PC-3 (cell line): ENCODE measurements around the gene ATP13A5. TPM values are rescaled to one million over a fixed set of nuclear protein-coding genes. Genes with fewer than 3 reads are reported as not detected.

Experiments used
- ATAC-seq: fragments of 200-7000 bp; cut with Tn5 transposase; 2 replicates; pipeline ENCODE4 v1.9.1; 2020; ENCODE audit warnings: mild to moderate bottlenecking, moderate library complexity
- BruUV-seq: library from RNA; stranded (reverse); fragments of 400-500 nt; replicated peaks from 2 replicates; lab custom pipeline; 2021; lab: Mats Ljungman, UMichigan
- CTCF ChIA-PET: fragments of 300-600 bp; sonication (Branson Sonifier 250); formaldehyde crosslinking; loops from one replicate; lab custom pipeline; 2022; ENCODE audit warnings: antibody characterized with exemption; lab: Charles Lee
- POLR2A ChIA-PET: fragments of 300-600 bp; sonication (Branson Sonifier 250); formaldehyde crosslinking; loops from one replicate; lab custom pipeline; 2022; ENCODE audit warnings: antibody characterized with exemption; ENCODE audit not compliant: unreplicated experiment; lab: Charles Lee
- DNase-seq: peaks from one replicate; pipeline ENCODE4 v3.0.0-alpha.2; 2015
- H2AFZ ChIP-seq: fragments of 300-600 bp; sonication (generic); 2 replicates; pipeline ENCODE4 v1.6.0; 2016; ENCODE audit warnings: antibody characterized with exemption, low read length
- H3F3A ChIP-seq: fragments of 300-600 bp; sonication (generic); one replicate; pipeline ENCODE4 v1.6.0; 2017; ENCODE audit warnings: antibody characterized with exemption, low read length, control low read depth, mild to moderate bottlenecking; ENCODE audit not compliant: unreplicated experiment
- H3K27ac ChIP-seq: fragments of 300-600 bp; sonication (generic); 2 replicates; pipeline ENCODE4 v1.5.1; 2016; ENCODE audit warnings: mild to moderate bottlenecking, low read length
- H3K27me3 ChIP-seq: fragments of 300-600 bp; sonication (generic); 2 replicates; pipeline ENCODE4 v1.6.1; 2016; ENCODE audit warnings: low read length, mixed read lengths
- H3K36me3 ChIP-seq: fragments of 300-600 bp; sonication (generic); 2 replicates; pipeline ENCODE4 v1.6.1; 2016; ENCODE audit warnings: low read depth, mixed run types, low read length, mixed read lengths
- H3K4me1 ChIP-seq: fragments of 300-600 bp; sonication (generic); 2 replicates; pipeline ENCODE4 v1.5.1; 2016; ENCODE audit warnings: low read length; ENCODE audit not compliant: insufficient read depth
- H3K4me2 ChIP-seq: fragments of 300-600 bp; sonication (generic); 2 replicates; pipeline ENCODE4 v1.6.0; 2016; ENCODE audit warnings: low read length
- H3K4me3 ChIP-seq: fragments of 300-600 bp; sonication (generic); 2 replicates; pipeline ENCODE4 v1.5.1; 2016; ENCODE audit warnings: mild to moderate bottlenecking, low read length, mixed read lengths
- H3K79me2 ChIP-seq: fragments of 300-600 bp; sonication (generic); 2 replicates; pipeline ENCODE4 v1.6.1; 2017; ENCODE audit warnings: low read length, mixed read lengths
- H3K9ac ChIP-seq: fragments of 300-600 bp; sonication (generic); 2 replicates; pipeline ENCODE4 v1.6.0; 2016; ENCODE audit warnings: mild to moderate bottlenecking, low read length
- H3K9me2 ChIP-seq: fragments of 300-600 bp; sonication (generic); replicated peaks from 2 replicates; pipeline ENCODE4 v1.6.1; 2016; ENCODE audit warnings: mixed run types, low read length, mixed read lengths
- H3K9me3 ChIP-seq: fragments of 300-600 bp; sonication (generic); 2 replicates; pipeline ENCODE4 v1.6.1; 2016; ENCODE audit warnings: low read length, mixed read lengths
- H4K20me1 ChIP-seq: fragments of 300-600 bp; sonication (generic); 2 replicates; pipeline ENCODE4 v1.6.1; 2016; ENCODE audit warnings: low read length, mixed read lengths
- EZH2 ChIP-seq: fragments of 300-600 bp; sonication (generic); IDR thresholded peaks from one replicate; pipeline ENCODE4 v1.6.1; 2017; ENCODE audit warnings: antibody characterized with exemption, mild to moderate bottlenecking, low read length; ENCODE audit not compliant: unreplicated experiment
- EZH2phosphoT487 ChIP-seq: fragments of 300-600 bp; sonication (generic); IDR thresholded peaks from 2 replicates; pipeline ENCODE4 v1.6.1; 2018; ENCODE audit warnings: mild to moderate bottlenecking, antibody characterized with exemption, low read length, borderline replicate concordance
- intact Hi-C: fragments of 100-400 bp; cut with micrococcal nuclease; formaldehyde crosslinking; loops from 2 replicates; pipeline ENCODE4 v1.9.0; 2023
- total RNA-seq: library from RNA; depleted of rRNA; stranded (reverse); fragments of >200 nt; gene quantifications from 2 replicates; pipeline ENCODE4 v1.2.3, GENCODE V29; 2014
- TF ChIP-seq, protein P1 (sequence below): fragments of 300-600 bp; sonication (generic); conservative IDR thresholded peaks from 2 replicates; pipeline ENCODE4 v1.5.1; 2017; ENCODE audit warnings: antibody characterized with exemption, low read depth, mild to moderate bottlenecking, low read length

ATP13A5 gene
- total RNA-seq, 1 experiment from 2014 or later: not detected

- Histone ChIP-seq H3K79me2 (no peaks in the 10 kb centered on the region), H2AFZ (no peak overlapping the region), H3K4me3 (no peak overlapping the region), H3K9me3 (no peaks in the 10 kb centered on the region), H3K27me3 (peaks cover 72% of the 10 kb centered on the region), H3K4me1 (no peaks in the 10 kb centered on the region), H3K9ac (no peak overlapping the region), H4K20me1 (no peaks in the 10 kb centered on the region), H3K36me3 (no peaks in the 10 kb centered on the region), H3K9me2 (no peaks in the 10 kb centered on the region), H3F3A (no peaks in the 10 kb centered on the region), H3K4me2 (no peak overlapping the region), H3K27ac (no peak overlapping the region)
- CTCF ChIA-PET: no interaction called here
- intact Hi-C loops: no loop called here
- ATAC-seq (no peak), DNase-seq (no peak)
- POLR2A ChIA-PET: no interaction called here
- TF ChIP-seq, protein P1, sequence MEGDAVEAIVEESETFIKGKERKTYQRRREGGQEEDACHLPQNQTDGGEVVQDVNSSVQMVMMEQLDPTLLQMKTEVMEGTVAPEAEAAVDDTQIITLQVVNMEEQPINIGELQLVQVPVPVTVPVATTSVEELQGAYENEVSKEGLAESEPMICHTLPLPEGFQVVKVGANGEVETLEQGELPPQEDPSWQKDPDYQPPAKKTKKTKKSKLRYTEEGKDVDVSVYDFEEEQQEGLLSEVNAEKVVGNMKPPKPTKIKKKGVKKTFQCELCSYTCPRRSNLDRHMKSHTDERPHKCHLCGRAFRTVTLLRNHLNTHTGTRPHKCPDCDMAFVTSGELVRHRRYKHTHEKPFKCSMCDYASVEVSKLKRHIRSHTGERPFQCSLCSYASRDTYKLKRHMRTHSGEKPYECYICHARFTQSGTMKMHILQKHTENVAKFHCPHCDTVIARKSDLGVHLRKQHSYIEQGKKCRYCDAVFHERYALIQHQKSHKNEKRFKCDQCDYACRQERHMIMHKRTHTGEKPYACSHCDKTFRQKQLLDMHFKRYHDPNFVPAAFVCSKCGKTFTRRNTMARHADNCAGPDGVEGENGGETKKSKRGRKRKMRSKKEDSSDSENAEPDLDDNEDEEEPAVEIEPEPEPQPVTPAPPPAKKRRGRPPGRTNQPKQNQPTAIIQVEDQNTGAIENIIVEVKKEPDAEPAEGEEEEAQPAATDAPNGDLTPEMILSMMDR: no peak
- TF ChIP-seq EZH2phosphoT487 (no peak), EZH2 (no peak)
- BruUV-seq: no TSS peak
Observed at GRCh38 chr3:193343726-193344222, 34.8 kb downstream of the ATP13A5 start.

GRCh38 chr3:193342551-193342950 lies 36.0 kb downstream of the ATP13A5 start:
- Histone ChIP-seq H3K9me2 (no peaks in the 10 kb centered on the region), H3F3A (no peaks in the 10 kb centered on the region), H3K79me2 (no peaks in the 10 kb centered on the region), H3K4me1 (no peaks in the 10 kb centered on the region), H3K4me2 (no peak overlapping the region), H3K27me3 (peaks cover 69% of the 10 kb centered on the region), H4K20me1 (no peaks in the 10 kb centered on the region), H3K9me3 (no peaks in the 10 kb centered on the region), H3K36me3 (no peaks in the 10 kb centered on the region), H3K9ac (no peak overlapping the region), H2AFZ (no peak overlapping the region), H3K27ac (no peak overlapping the region), H3K4me3 (no peak overlapping the region)
- DNase-seq: no peak
- TF ChIP-seq EZH2 (no peak), EZH2phosphoT487 (no peak)
- TF ChIP-seq, protein P1: no peak
- CTCF ChIA-PET: no interaction called here
- intact Hi-C loops: no loop called here
- ATAC-seq: no peak
- POLR2A ChIA-PET: no interaction called here
- no TSS peak for BruUV-seq

DNA sequence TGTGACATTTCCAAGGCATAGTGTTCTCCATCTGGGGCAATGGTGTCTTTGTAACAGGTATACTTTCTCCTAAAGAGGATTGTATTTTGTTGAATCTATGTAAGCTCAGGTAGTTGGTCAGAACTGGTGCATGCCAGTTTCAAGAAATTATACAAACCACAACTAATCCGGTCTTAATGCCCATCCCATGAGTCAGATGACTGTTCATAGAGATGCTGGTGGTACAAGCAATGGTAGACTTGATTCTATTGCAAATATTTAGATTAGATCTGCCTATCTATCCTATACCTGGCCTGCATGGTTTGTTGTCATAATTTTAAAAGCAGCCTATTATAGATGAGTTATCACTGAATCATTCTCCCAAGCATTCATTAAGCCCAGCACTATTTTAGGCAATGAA lies 43.5 kb downstream of the ATP13A5 start:
- no peaks in the 10 kb centered on the region for H3K79me2 ChIP-seq
- intact Hi-C loops: no loop called here
- BruUV-seq: no TSS peak

More for the DNA sequence above, 43.5 kb downstream of the ATP13A5 start:
- TF ChIP-seq EZH2 (no peak), EZH2phosphoT487 (no peak)
- TF ChIP-seq, protein P1: no peak
- Histone ChIP-seq H3K36me3 (no peaks in the 10 kb centered on the region), H2AFZ (no peak overlapping the region), H3K4me3 (no peak overlapping the region), H3F3A (no peaks in the 10 kb centered on the region), H3K9me3 (no peaks in the 10 kb centered on the region), H3K9me2 (no peaks in the 10 kb centered on the region), H3K9ac (no peak overlapping the region), H4K20me1 (no peaks in the 10 kb centered on the region), H3K4me2 (no peak overlapping the region), H3K4me1 (peaks cover 6% of the 10 kb centered on the region; the same call in 1 of the 2 replicates), H3K27ac (no peak overlapping the region), H3K27me3 (peaks cover 6% of the 10 kb centered on the region)
- ChIA-PET CTCF (no interaction called here), POLR2A (no interaction called here)
- ATAC-seq (no peak), DNase-seq (peak; percentile 50)
